HEK293 (cell line): ENCODE data around the gene PKNOX1.

Experiments
- MYNN ChIP-seq: fragments of 450-650 bp; formaldehyde crosslinking; IDR thresholded peaks from 2 replicates; pipeline ENCODE4 v1.5.1; 2016; ENCODE audit warnings: missing biosample characterization, missing genetic modification characterization, borderline replicate concordance
- ZBTB7A ChIP-seq: fragments of 450-650 bp; formaldehyde crosslinking; IDR thresholded peaks from 2 replicates; pipeline ENCODE4 v1.5.1; 2016; ENCODE audit warnings: low read depth, missing biosample characterization, missing genetic modification characterization
- ZNF140 ChIP-seq: fragments of 450-650 bp; formaldehyde crosslinking; IDR thresholded peaks from 2 replicates; pipeline ENCODE4 v1.5.1; 2016; ENCODE audit warnings: missing biosample characterization, missing genetic modification characterization
- ZNF175 ChIP-seq: fragments of 450-650 bp; formaldehyde crosslinking; IDR thresholded peaks from 2 replicates; pipeline ENCODE4 v1.5.1; 2016; ENCODE audit warnings: missing biosample characterization, missing genetic modification characterization
- ZNF221 ChIP-seq: fragments of 450-650 bp; formaldehyde crosslinking; IDR thresholded peaks from 2 replicates; pipeline ENCODE4 v1.5.1; 2017; ENCODE audit warnings: missing biosample characterization, missing genetic modification characterization, borderline replicate concordance
- ZNF280D ChIP-seq: fragments of 450-650 bp; formaldehyde crosslinking; IDR thresholded peaks from 2 replicates; pipeline ENCODE4 v1.5.1; 2016; ENCODE audit warnings: missing biosample characterization, missing genetic modification characterization
- ZNF292 ChIP-seq: fragments of 450-650 bp; formaldehyde crosslinking; IDR thresholded peaks from 2 replicates; pipeline ENCODE4 v1.5.1; 2016; ENCODE audit warnings: low read depth, missing biosample characterization, missing genetic modification characterization, borderline replicate concordance
- ZNF624 ChIP-seq: fragments of 450-650 bp; formaldehyde crosslinking; IDR thresholded peaks from 2 replicates; pipeline ENCODE4 v1.5.1; 2017; ENCODE audit warnings: missing biosample characterization, missing genetic modification characterization
- ZNF629 ChIP-seq: fragments of 450-650 bp; formaldehyde crosslinking; IDR thresholded peaks from 2 replicates; pipeline ENCODE4 v1.5.1; 2017; ENCODE audit warnings: missing biosample characterization, missing genetic modification characterization
- ZNF660 ChIP-seq: fragments of 450-650 bp; IDR thresholded peaks from 2 replicates; pipeline ENCODE4 v1.5.1; 2018; ENCODE audit warnings: missing biosample characterization, mild to moderate bottlenecking, missing genetic modification characterization
- TF ChIP-seq, protein P1 (sequence below): fragments of 450-650 bp; formaldehyde crosslinking; IDR thresholded peaks from 2 replicates; pipeline ENCODE4 v1.5.1; 2016; ENCODE audit warnings: missing biosample characterization, missing genetic modification characterization
- TF ChIP-seq, protein P2 (sequence below): fragments of 450-650 bp; formaldehyde crosslinking; optimal IDR thresholded peaks from 2 replicates; pipeline ENCODE3; 2016; ENCODE audit warnings: missing biosample characterization, mild to moderate bottlenecking, missing genetic modification characterization
- TF ChIP-seq, protein P3 (sequence below): fragments of 450-650 bp; formaldehyde crosslinking; IDR thresholded peaks from 2 replicates; pipeline ENCODE4 v1.5.1; 2016; ENCODE audit warnings: missing biosample characterization, missing genetic modification characterization
- TF ChIP-seq, protein P4 (sequence below): fragments of 450-650 bp; formaldehyde crosslinking; IDR thresholded peaks from 2 replicates; pipeline ENCODE4 v1.5.1; 2017; ENCODE audit warnings: missing biosample characterization, missing genetic modification characterization

GRCh38 chr21:43005635-43006034 is 31.3 kb downstream of the PKNOX1 start:
- TF ChIP-seq, protein P1, sequence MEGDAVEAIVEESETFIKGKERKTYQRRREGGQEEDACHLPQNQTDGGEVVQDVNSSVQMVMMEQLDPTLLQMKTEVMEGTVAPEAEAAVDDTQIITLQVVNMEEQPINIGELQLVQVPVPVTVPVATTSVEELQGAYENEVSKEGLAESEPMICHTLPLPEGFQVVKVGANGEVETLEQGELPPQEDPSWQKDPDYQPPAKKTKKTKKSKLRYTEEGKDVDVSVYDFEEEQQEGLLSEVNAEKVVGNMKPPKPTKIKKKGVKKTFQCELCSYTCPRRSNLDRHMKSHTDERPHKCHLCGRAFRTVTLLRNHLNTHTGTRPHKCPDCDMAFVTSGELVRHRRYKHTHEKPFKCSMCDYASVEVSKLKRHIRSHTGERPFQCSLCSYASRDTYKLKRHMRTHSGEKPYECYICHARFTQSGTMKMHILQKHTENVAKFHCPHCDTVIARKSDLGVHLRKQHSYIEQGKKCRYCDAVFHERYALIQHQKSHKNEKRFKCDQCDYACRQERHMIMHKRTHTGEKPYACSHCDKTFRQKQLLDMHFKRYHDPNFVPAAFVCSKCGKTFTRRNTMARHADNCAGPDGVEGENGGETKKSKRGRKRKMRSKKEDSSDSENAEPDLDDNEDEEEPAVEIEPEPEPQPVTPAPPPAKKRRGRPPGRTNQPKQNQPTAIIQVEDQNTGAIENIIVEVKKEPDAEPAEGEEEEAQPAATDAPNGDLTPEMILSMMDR, result no peak
- TF ChIP-seq ZNF221 (no peak), ZNF629 (no peak), ZBTB7A (tag by site-specific recombination) (no peak), ZNF140 (tag by site-specific recombination) (no peak), ZNF624 (tag by site-specific recombination) (no peak), ZNF175 (no peak), ZNF660 (tag by site-specific recombination) (no peak), MYNN (no peak), ZNF280D (tag by site-specific recombination) (no peak), ZNF292 (tag by site-specific recombination) (no peak)
- TF ChIP-seq, protein P2, sequence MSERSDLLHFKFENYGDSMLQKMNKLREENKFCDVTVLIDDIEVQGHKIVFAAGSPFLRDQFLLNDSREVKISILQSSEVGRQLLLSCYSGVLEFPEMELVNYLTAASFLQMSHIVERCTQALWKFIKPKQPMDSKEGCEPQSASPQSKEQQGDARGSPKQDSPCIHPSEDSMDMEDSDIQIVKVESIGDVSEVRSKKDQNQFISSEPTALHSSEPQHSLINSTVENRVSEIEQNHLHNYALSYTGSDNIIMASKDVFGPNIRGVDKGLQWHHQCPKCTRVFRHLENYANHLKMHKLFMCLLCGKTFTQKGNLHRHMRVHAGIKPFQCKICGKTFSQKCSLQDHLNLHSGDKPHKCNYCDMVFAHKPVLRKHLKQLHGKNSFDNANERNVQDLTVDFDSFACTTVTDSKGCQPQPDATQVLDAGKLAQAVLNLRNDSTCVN (tag by site-specific recombination), result no peak
- TF ChIP-seq, protein P3, sequence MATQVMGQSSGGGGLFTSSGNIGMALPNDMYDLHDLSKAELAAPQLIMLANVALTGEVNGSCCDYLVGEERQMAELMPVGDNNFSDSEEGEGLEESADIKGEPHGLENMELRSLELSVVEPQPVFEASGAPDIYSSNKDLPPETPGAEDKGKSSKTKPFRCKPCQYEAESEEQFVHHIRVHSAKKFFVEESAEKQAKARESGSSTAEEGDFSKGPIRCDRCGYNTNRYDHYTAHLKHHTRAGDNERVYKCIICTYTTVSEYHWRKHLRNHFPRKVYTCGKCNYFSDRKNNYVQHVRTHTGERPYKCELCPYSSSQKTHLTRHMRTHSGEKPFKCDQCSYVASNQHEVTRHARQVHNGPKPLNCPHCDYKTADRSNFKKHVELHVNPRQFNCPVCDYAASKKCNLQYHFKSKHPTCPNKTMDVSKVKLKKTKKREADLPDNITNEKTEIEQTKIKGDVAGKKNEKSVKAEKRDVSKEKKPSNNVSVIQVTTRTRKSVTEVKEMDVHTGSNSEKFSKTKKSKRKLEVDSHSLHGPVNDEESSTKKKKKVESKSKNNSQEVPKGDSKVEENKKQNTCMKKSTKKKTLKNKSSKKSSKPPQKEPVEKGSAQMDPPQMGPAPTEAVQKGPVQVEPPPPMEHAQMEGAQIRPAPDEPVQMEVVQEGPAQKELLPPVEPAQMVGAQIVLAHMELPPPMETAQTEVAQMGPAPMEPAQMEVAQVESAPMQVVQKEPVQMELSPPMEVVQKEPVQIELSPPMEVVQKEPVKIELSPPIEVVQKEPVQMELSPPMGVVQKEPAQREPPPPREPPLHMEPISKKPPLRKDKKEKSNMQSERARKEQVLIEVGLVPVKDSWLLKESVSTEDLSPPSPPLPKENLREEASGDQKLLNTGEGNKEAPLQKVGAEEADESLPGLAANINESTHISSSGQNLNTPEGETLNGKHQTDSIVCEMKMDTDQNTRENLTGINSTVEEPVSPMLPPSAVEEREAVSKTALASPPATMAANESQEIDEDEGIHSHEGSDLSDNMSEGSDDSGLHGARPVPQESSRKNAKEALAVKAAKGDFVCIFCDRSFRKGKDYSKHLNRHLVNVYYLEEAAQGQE, result no peak
- TF ChIP-seq, protein P4, sequence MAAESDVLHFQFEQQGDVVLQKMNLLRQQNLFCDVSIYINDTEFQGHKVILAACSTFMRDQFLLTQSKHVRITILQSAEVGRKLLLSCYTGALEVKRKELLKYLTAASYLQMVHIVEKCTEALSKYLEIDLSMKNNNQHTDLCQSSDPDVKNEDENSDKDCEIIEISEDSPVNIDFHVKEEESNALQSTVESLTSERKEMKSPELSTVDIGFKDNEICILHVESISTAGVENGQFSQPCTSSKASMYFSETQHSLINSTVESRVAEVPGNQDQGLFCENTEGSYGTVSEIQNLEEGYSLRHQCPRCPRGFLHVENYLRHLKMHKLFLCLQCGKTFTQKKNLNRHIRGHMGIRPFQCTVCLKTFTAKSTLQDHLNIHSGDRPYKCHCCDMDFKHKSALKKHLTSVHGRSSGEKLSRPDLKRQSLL, result no peak
